ENCODE measurements around the gene ECHS1. TPM values are rescaled to one million over a fixed set of nuclear protein-coding genes. Genes with fewer than 3 reads are reported as not detected.

The ECHS1 gene
- total and polyA plus RNA-seq, 10 of the 15 experiments (the other 5 are each of a cell fraction or from before 2014, with no cell fraction given) = 32.7 to 164 (median 62.4) TPM

- ChIA-PET SMC1A (ENCODE audit: uncharacterized antibody, unreplicated experiment) (no interaction called here), CTCF (interaction anchor here (0.6 to 1.1 kb wide), 3 partner anchors 18 to 20 kb away, joined by 3 to 5 read pairs (median 3); no protein-coding TSS in a partner anchor), RAD21 (ENCODE audit: unreplicated experiment) (no interaction called here), POLR2A (no interaction called here)
- no peaks in the 10 kb centered on the region for H3K9me3 ChIP-seq (replicated peaks; ENCODE audit: control insufficient read depth, insufficient read depth, low read length)
- intact Hi-C loops (cut with micrococcal nuclease; ENCODE audit: unreplicated experiment) (no loop called here), in situ Hi-C loops (cut with MboI) (no loop called here)
- no peak overlapping the region for H3K4me2 ChIP-seq (ENCODE audit: control insufficient read depth, insufficient read depth)
- TF ChIP-seq NR2F1 (conservative IDR thresholded peaks at IDR 0.05) = peak; percentile 78
- TF ChIP-seq NR2C1 (IDR thresholded peaks at IDR 0.05) = peak; percentile 65
- no peak for TF ChIP-seq NRF1 (conservative IDR thresholded peaks at IDR 0.05; ENCODE audit: low read depth, low read length)
- 45% methylated on average over 13 of the region's 16 CpGs for WGBS (ENCODE audit: insufficient coverage, insufficient replicate concordance, low lambda C conversion rate, missing lambda C conversion rate)
- no peak overlapping the region for H2AFZ ChIP-seq (ENCODE audit: control insufficient read depth, low read depth, low read length)
- no peak for FAIRE-seq
- no peaks in the 10 kb centered on the region for H4K20me1 ChIP-seq (ENCODE audit: control insufficient read depth, insufficient read depth)
- ATAC-seq = peak; percentile 37
- H3K9ac ChIP-seq (ENCODE audit: control insufficient read depth, insufficient read depth, low read length) = no peak overlapping the region
- H3K36me3 ChIP-seq (ENCODE audit: control insufficient read depth in 2 of 2, insufficient read depth in 2 of 2, low read length in 1 of 2) = no peaks in the 10 kb centered on the region
- no peaks in the 10 kb centered on the region; a peak in 1 of 4 replicates for H3K27me3 ChIP-seq (replicated peaks in 1 of 2; ENCODE audit: control insufficient read depth in 2 of 2, insufficient read depth in 2 of 2, low read length in 1 of 2)
- no peaks in the 10 kb centered on the region for H3K4me1 ChIP-seq (ENCODE audit: control insufficient read depth, insufficient read depth, low read length)
- no TSS peak for BruUV-seq (replicated peaks)
- H3K27ac ChIP-seq (ENCODE audit: control insufficient read depth, insufficient read depth) = no peak overlapping the region
- H3K79me2 ChIP-seq (ENCODE audit: control insufficient read depth, insufficient read depth, low read length) = no peaks in the 10 kb centered on the region
- DNase-seq (ENCODE audit: low read depth, low spot score) = no peak
- no peak overlapping the region for H3K4me3 ChIP-seq
Observed at GRCh38 chr10:133347710-133348517, 25.2 kb downstream of the ECHS1 start.

GRCh38 chr10:133346413-133346812 lies 26.7 kb downstream of the ECHS1 start:
- FAIRE-seq (no peak), ATAC-seq (no peak), DNase-seq (ENCODE audit: low read depth, low spot score) (no peak)
- intact Hi-C loops (cut with micrococcal nuclease; ENCODE audit: unreplicated experiment) = no loop called here
- Histone ChIP-seq H3K27ac (ENCODE audit: control insufficient read depth, insufficient read depth) (no peak overlapping the region), H3K9me3 (replicated peaks; ENCODE audit: control insufficient read depth, insufficient read depth, low read length) (no peaks in the 10 kb centered on the region), H2AFZ (ENCODE audit: control insufficient read depth, low read depth, low read length) (no peak overlapping the region), H3K9ac (ENCODE audit: control insufficient read depth, insufficient read depth, low read length) (no peak overlapping the region), H3K4me2 (ENCODE audit: control insufficient read depth, insufficient read depth) (no peak overlapping the region), H3K4me1 (ENCODE audit: control insufficient read depth, insufficient read depth, low read length) (no peaks in the 10 kb centered on the region), H3K36me3 (ENCODE audit: control insufficient read depth in 2 of 2, insufficient read depth in 2 of 2, low read length in 1 of 2) (no peaks in the 10 kb centered on the region), H3K27me3 (replicated peaks in 1 of 2; ENCODE audit: control insufficient read depth in 2 of 2, insufficient read depth in 2 of 2, low read length in 1 of 2) (no peaks in the 10 kb centered on the region; a peak in 1 of 4 replicates), H3K79me2 (ENCODE audit: control insufficient read depth, insufficient read depth, low read length) (no peaks in the 10 kb centered on the region), H4K20me1 (ENCODE audit: control insufficient read depth, insufficient read depth) (no peaks in the 10 kb centered on the region), H3K4me3 (no peak overlapping the region)
- ChIA-PET SMC1A (ENCODE audit: uncharacterized antibody, unreplicated experiment) (no interaction called here), CTCF (no interaction called here), RAD21 (ENCODE audit: unreplicated experiment) (no interaction called here), POLR2A (no interaction called here)
- BruUV-seq (replicated peaks) = no TSS peak
- in situ Hi-C loops (cut with MboI) = no loop called here
- WGBS (ENCODE audit: insufficient coverage, insufficient replicate concordance, low lambda C conversion rate, missing lambda C conversion rate) = 24% methylated on average over 11 of the region's 11 CpGs
- no peak for TF ChIP-seq ZZZ3 (IDR thresholded peaks at IDR 0.05; ENCODE audit: control insufficient read depth, insufficient read length, low read depth)
- no peak for TF ChIP-seq RB1 (IDR thresholded peaks at IDR 0.05; ENCODE audit: borderline replicate concordance)
- no peak for TF ChIP-seq SP1 (IDR thresholded peaks at IDR 0.05; ENCODE audit: low read depth, low read length)
- TF ChIP-seq NFIC (IDR thresholded peaks at IDR 0.05; ENCODE audit: low read depth, low read length) = no peak
- TF ChIP-seq STAT1 (conservative IDR thresholded peaks at IDR 0.05) = no peak
- no peak for TF ChIP-seq YY1 (IDR thresholded peaks at IDR 0.05; ENCODE audit: low read depth, low read length)
- no peak for TF ChIP-seq PKNOX1 (IDR thresholded peaks at IDR 0.05)
- no peak for TF ChIP-seq E2F8 (IDR thresholded peaks at IDR 0.05; ENCODE audit: low read depth, partially characterized antibody)
- TF ChIP-seq SIX5 (IDR thresholded peaks at IDR 0.05; ENCODE audit: low read depth, low read length, severe bottlenecking) = no peak
- no peak for TF ChIP-seq IKZF2 (IDR thresholded peaks at IDR 0.05)
- TF ChIP-seq CBX5 (IDR thresholded peaks at IDR 0.05; ENCODE audit: low read depth) = no peak

Measured in GM12878 (cell line).